Measurements from ENCODE around the gene CNIH4. TPM values are rescaled to one million over a fixed set of nuclear protein-coding genes. Genes with fewer than 3 reads are reported as not detected.

CNIH4 gene
- total RNA-seq, 1 experiment from 2014 or later: 104 TPM

DNA sequence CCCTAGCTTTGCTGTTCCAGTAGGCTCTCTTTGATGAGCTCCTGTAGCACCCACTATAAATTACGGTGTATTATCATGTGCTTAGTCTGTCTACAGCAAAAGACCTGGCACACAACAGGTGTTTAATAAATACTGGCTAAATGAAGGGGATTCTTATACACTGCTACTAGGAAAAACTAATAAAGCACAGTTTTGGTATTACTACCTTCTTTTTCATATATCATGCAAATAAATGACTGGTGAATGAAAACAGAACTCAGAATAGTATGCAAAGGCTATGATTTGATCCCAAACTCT is 51.6 kb downstream of the CNIH4 start:
- H4K20me1 ChIP-seq (ENCODE audit: control insufficient read depth, insufficient read depth, insufficient read length): no peaks in the 10 kb centered on the region
- no peak overlapping the region for H2AK5ac ChIP-seq (ENCODE audit: insufficient read length, low read length)
- no peaks in the 10 kb centered on the region for H3K79me1 ChIP-seq (ENCODE audit: insufficient read depth, low read depth, low read length, poor library complexity, severe bottlenecking)
- Mint-ChIP-seq H3K27me3 (ENCODE audit: low read depth) (no peaks in the 10 kb centered on the region), H3K9me3 (no peaks in the 10 kb centered on the region), H3K36me3 (ENCODE audit: insufficient read depth in 1 of 3, low read depth in 3 of 3) (peaks cover 15 to 80% (median 72%) of the 10 kb centered on the region in 3 experiments; a peak in 6 of 7 replicates), H3K4me1 (0 out of 4 replicates have a peak, but pooled peaks cover 0 to 4% of the 10 kb centered on the region in 2 experiments), H3K4me3 (no peak overlapping the region), H3K27ac (peak overlapping the region in 1 of 3 experiments; percentile 49; a peak in 2 of 7 replicates)
- no peak overlapping the region for H2AFZ ChIP-seq (ENCODE audit: low read length)
- TF ChIP-seq, protein P1, sequence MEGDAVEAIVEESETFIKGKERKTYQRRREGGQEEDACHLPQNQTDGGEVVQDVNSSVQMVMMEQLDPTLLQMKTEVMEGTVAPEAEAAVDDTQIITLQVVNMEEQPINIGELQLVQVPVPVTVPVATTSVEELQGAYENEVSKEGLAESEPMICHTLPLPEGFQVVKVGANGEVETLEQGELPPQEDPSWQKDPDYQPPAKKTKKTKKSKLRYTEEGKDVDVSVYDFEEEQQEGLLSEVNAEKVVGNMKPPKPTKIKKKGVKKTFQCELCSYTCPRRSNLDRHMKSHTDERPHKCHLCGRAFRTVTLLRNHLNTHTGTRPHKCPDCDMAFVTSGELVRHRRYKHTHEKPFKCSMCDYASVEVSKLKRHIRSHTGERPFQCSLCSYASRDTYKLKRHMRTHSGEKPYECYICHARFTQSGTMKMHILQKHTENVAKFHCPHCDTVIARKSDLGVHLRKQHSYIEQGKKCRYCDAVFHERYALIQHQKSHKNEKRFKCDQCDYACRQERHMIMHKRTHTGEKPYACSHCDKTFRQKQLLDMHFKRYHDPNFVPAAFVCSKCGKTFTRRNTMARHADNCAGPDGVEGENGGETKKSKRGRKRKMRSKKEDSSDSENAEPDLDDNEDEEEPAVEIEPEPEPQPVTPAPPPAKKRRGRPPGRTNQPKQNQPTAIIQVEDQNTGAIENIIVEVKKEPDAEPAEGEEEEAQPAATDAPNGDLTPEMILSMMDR (conservative IDR thresholded peaks at IDR 0.05): no peak
- H2BK120ac ChIP-seq (ENCODE audit: low read depth, low read length, poor library complexity, severe bottlenecking): no peak overlapping the region
- H2BK12ac ChIP-seq (ENCODE audit: insufficient read length, low read depth, low read length): no peak overlapping the region
- H4K8ac ChIP-seq (replicated peaks; ENCODE audit: insufficient read length, low read depth, low read length): no peak overlapping the region
- no peak for DNase-seq
- H3K56ac ChIP-seq (ENCODE audit: insufficient read length, low read depth, low read length): no peak overlapping the region
- H3K9ac ChIP-seq (ENCODE audit: extremely low read depth, insufficient read length, low read length): no peak overlapping the region
- H3K27ac ChIP-seq (ENCODE audit: insufficient read length, low read depth, low read length): no peak overlapping the region
- no peak overlapping the region for H2BK20ac ChIP-seq (ENCODE audit: low read depth, low read length, poor library complexity, severe bottlenecking)
- H3K23ac ChIP-seq (ENCODE audit: insufficient read length, low read depth, low read length): no peak overlapping the region
- no peak overlapping the region for H4K5ac ChIP-seq (ENCODE audit: insufficient read length, low read depth, low read length)
- no peaks in the 10 kb centered on the region for H3K79me2 ChIP-seq (ENCODE audit: insufficient read depth, low read length)
- no peak overlapping the region for H3K4me2 ChIP-seq (ENCODE audit: insufficient read depth, insufficient read length, low read length)
- no peaks in the 10 kb centered on the region for H3K23me2 ChIP-seq (ENCODE audit: insufficient read length, low read depth, low read length, poor library complexity, severe bottlenecking)
- H2BK5ac ChIP-seq (ENCODE audit: insufficient read length, low read length): no peak overlapping the region
- H3K4me1 ChIP-seq (ENCODE audit: insufficient read depth, low read length): no peaks in the 10 kb centered on the region
- H3K27me3 ChIP-seq (ENCODE audit: insufficient read depth, low read length): no peaks in the 10 kb centered on the region
- no peak overlapping the region for H3T11ph ChIP-seq (ENCODE audit: low read length)
- no peak overlapping the region for H3K4ac ChIP-seq (ENCODE audit: low read depth, low read length)
- H3K18ac ChIP-seq (ENCODE audit: insufficient read length, low read depth, low read length): no peak overlapping the region
- H3K9me3 ChIP-seq (ENCODE audit: control insufficient read depth, low read depth, low read length): no peaks in the 10 kb centered on the region
- H2BK15ac ChIP-seq (ENCODE audit: low read depth, low read length): no peak overlapping the region
- no CpG with 5 or more reads among the region's 1 CpG for WGBS (ENCODE audit: extremely low coverage, insufficient read length, low lambda C conversion rate)
- H4K91ac ChIP-seq (ENCODE audit: insufficient read length, low read depth, low read length): no peak overlapping the region
- no peak overlapping the region for H3K14ac ChIP-seq (ENCODE audit: insufficient read depth, low read length)

Measured in H9 (cell line).